ENCODE measurements around the gene MGAT4B.
A peak's percentile ranks its signal among the peaks of the same experiment; 100 is the strongest.

Gene MGAT4B

GRCh38 chr5:179833056-179833708 lies 26.5 kb upstream of the MGAT4B start:
- no peak overlapping the region for H3K27ac ChIP-seq (ENCODE audit: insufficient read depth in 1 of 2, low read depth in 1 of 2, low read length in 2 of 2, poor library complexity in 1 of 2, severe bottlenecking in 2 of 2)
- H3K4me1 ChIP-seq (ENCODE audit: control extremely low read depth in 1 of 4, control insufficient read depth in 4 of 4, insufficient read depth in 4 of 4, low read length in 3 of 4) = peaks cover 0 to 2% (median 0%) of the 10 kb centered on the region in 4 experiments
- H3K27me3 ChIP-seq (replicated peaks in 2 of 5; ENCODE audit: control insufficient read depth in 4 of 5, insufficient read depth in 5 of 5, low read length in 4 of 5) = no peaks in the 10 kb centered on the region
- CTCF ChIA-PET = interaction anchor here (0.5 to 14.0 kb wide), 10 partner anchors 11 to 257 kb away, joined by 3 to 124 read pairs (median 3); partner anchors contain the start of gene LTC4S
- 96% methylated on average over 23 of the region's 23 CpGs for WGBS (ENCODE audit: insufficient coverage)
- POLR2A ChIA-PET = interaction anchor here (0.7 to 2.1 kb wide), 3 partner anchors 11 to 32 kb away, joined by 3 to 7 read pairs (median 3); partner anchors contain the start of gene MRNIP
- DNase-seq = no peak
- H3K4me3 ChIP-seq (ENCODE audit: control insufficient read depth in 1 of 7, extremely low read depth in 1 of 7, insufficient read depth in 4 of 7, low read depth in 2 of 7, low read length in 6 of 7) = no peak overlapping the region
- no peaks in the 10 kb centered on the region for H3K9me3 ChIP-seq (ENCODE audit: control extremely low read depth in 1 of 5, control insufficient read depth in 4 of 5, insufficient read depth in 2 of 5, low read depth in 1 of 5, low read length in 4 of 5)
- peaks cover 21 to 87% (median 67%) of the 10 kb centered on the region in 4 experiments for H3K36me3 ChIP-seq (ENCODE audit: control insufficient read depth in 4 of 4, insufficient read depth in 4 of 4, low read length in 3 of 4)

GRCh38 chr5:179832039-179832745 lies 25.5 kb upstream of the MGAT4B start:
- DNase-seq = no peak
- Histone ChIP-seq H3K36me3 (ENCODE audit: control insufficient read depth in 4 of 4, insufficient read depth in 4 of 4, low read length in 3 of 4) (peaks cover 21 to 77% (median 60%) of the 10 kb centered on the region in 4 experiments), H3K27ac (ENCODE audit: insufficient read depth in 1 of 2, low read depth in 1 of 2, low read length in 2 of 2, poor library complexity in 1 of 2, severe bottlenecking in 2 of 2) (no peak overlapping the region), H3K4me1 (ENCODE audit: control extremely low read depth in 1 of 4, control insufficient read depth in 4 of 4, insufficient read depth in 4 of 4, low read length in 3 of 4) (peaks cover 0 to 8% (median 6%) of the 10 kb centered on the region in 4 experiments), H3K27me3 (replicated peaks in 2 of 5; ENCODE audit: control insufficient read depth in 4 of 5, insufficient read depth in 5 of 5, low read length in 4 of 5) (no peaks in the 10 kb centered on the region), H3K4me3 (ENCODE audit: control insufficient read depth in 1 of 7, extremely low read depth in 1 of 7, insufficient read depth in 4 of 7, low read depth in 2 of 7, low read length in 6 of 7) (no peak overlapping the region), H3K9me3 (ENCODE audit: control extremely low read depth in 1 of 5, control insufficient read depth in 4 of 5, insufficient read depth in 2 of 5, low read depth in 1 of 5, low read length in 4 of 5) (no peaks in the 10 kb centered on the region)
- POLR2A ChIA-PET = interaction anchor here (0.7 to 2.1 kb wide), 4 partner anchors 10 to 31 kb away, joined by 3 to 7 read pairs (median 3); partner anchors contain the start of gene MRNIP
- 98% methylated on average over 17 of the region's 20 CpGs for WGBS (ENCODE audit: insufficient coverage)
- CTCF ChIA-PET = interaction anchor here (0.8 to 14.0 kb wide), 8 partner anchors 10 to 82 kb away, joined by 3 to 124 read pairs (median 4); partner anchors contain the start of genes LTC4S and SQSTM1

DNA sequence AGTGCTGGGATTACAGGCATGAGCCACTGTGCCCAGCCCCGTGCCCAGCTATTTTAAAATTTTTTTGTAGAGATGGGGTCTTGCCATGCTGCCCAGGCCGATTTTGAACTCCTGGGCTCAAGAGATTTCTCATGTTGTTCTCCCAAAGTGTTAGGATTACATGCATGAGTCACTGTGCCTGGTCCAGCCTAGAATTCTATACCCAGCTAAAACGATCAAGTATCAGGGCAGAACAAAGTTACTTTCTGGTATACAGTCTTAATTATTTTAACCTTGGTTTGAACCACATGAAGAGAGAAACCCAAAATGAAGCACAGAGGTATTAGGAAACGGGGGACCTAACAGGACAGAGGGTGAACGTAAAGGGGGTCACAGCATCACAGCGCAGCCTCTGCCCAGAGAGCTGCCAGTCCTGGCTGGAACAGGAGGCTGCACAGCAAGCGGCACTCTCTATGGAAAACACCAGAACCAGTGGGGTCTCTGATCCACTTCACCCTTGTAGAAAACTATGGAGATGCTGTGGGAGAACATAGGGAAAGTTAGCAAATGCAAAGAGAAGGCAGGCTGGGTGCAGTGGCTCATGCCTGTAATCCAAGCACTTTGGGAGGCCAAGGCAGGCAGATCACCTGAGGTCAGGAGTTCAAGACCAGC lies 24.3 kb upstream of the MGAT4B start:
- no peak for DNase-seq
- no peaks in the 10 kb centered on the region for H3K27me3 ChIP-seq (replicated peaks in 2 of 5; ENCODE audit: control insufficient read depth in 4 of 5, insufficient read depth in 5 of 5, low read length in 4 of 5)
- no peak overlapping the region for H3K27ac ChIP-seq (ENCODE audit: insufficient read depth in 1 of 2, low read depth in 1 of 2, low read length in 2 of 2, poor library complexity in 1 of 2, severe bottlenecking in 2 of 2)
- H3K4me1 ChIP-seq (ENCODE audit: control extremely low read depth in 1 of 4, control insufficient read depth in 4 of 4, insufficient read depth in 4 of 4, low read length in 3 of 4) = peaks cover 0 to 14% (median 5%) of the 10 kb centered on the region in 4 experiments
- peaks cover 23 to 77% (median 54%) of the 10 kb centered on the region in 4 experiments for H3K36me3 ChIP-seq (ENCODE audit: control insufficient read depth in 4 of 4, insufficient read depth in 4 of 4, low read length in 3 of 4)
- WGBS (ENCODE audit: insufficient coverage) = 99% methylated on average over 7 of the region's 7 CpGs
- CTCF ChIA-PET = interaction anchor here (1.0 to 14.0 kb wide), 4 partner anchors 9 to 67 kb away, joined by 3 to 124 read pairs (median 5); partner anchors contain the start of gene LTC4S
- no peak overlapping the region for H3K4me3 ChIP-seq (ENCODE audit: control insufficient read depth in 1 of 7, extremely low read depth in 1 of 7, insufficient read depth in 4 of 7, low read depth in 2 of 7, low read length in 6 of 7)
- H3K9me3 ChIP-seq (ENCODE audit: control extremely low read depth in 1 of 5, control insufficient read depth in 4 of 5, insufficient read depth in 2 of 5, low read depth in 1 of 5, low read length in 4 of 5) = no peaks in the 10 kb centered on the region
- POLR2A ChIA-PET = interaction anchor here (0.6 to 2.1 kb wide), 4 partner anchors 9 to 240 kb away, joined by 3 to 7 read pairs (median 3); no protein-coding TSS in a partner anchor

GRCh38 chr5:179829732-179830435 lies 23.2 kb upstream of the MGAT4B start:
- no peak overlapping the region for H3K4me3 ChIP-seq (ENCODE audit: control insufficient read depth in 1 of 7, extremely low read depth in 1 of 7, insufficient read depth in 4 of 7, low read depth in 2 of 7, low read length in 6 of 7)
- no peak overlapping the region for H3K27ac ChIP-seq (ENCODE audit: insufficient read depth in 1 of 2, low read depth in 1 of 2, low read length in 2 of 2, poor library complexity in 1 of 2, severe bottlenecking in 2 of 2)
- H3K4me1 ChIP-seq (ENCODE audit: control extremely low read depth in 1 of 4, control insufficient read depth in 4 of 4, insufficient read depth in 4 of 4, low read length in 3 of 4) = peaks cover 0 to 14% (median 5%) of the 10 kb centered on the region in 4 experiments
- ChIA-PET CTCF (interaction anchor here (1.5 to 14.0 kb wide), 2 partner anchors 28 to 36 kb away, joined by 3 to 124 read pairs; partner anchors contain the start of gene LTC4S), POLR2A (interaction anchor here (0.6 to 1.0 kb wide), 2 partner anchors 14 to 26 kb away, joined by 3 read pairs; no protein-coding TSS in a partner anchor)
- peaks cover 32 to 80% (median 64%) of the 10 kb centered on the region in 4 experiments for H3K36me3 ChIP-seq (ENCODE audit: control insufficient read depth in 4 of 4, insufficient read depth in 4 of 4, low read length in 3 of 4)
- no peaks in the 10 kb centered on the region for H3K9me3 ChIP-seq (ENCODE audit: control extremely low read depth in 1 of 5, control insufficient read depth in 4 of 5, insufficient read depth in 2 of 5, low read depth in 1 of 5, low read length in 4 of 5)
- no peaks in the 10 kb centered on the region for H3K27me3 ChIP-seq (replicated peaks in 2 of 5; ENCODE audit: control insufficient read depth in 4 of 5, insufficient read depth in 5 of 5, low read length in 4 of 5)
- 98% methylated on average over 4 of the region's 7 CpGs for WGBS (ENCODE audit: insufficient coverage)
- no peak for DNase-seq

DNA sequence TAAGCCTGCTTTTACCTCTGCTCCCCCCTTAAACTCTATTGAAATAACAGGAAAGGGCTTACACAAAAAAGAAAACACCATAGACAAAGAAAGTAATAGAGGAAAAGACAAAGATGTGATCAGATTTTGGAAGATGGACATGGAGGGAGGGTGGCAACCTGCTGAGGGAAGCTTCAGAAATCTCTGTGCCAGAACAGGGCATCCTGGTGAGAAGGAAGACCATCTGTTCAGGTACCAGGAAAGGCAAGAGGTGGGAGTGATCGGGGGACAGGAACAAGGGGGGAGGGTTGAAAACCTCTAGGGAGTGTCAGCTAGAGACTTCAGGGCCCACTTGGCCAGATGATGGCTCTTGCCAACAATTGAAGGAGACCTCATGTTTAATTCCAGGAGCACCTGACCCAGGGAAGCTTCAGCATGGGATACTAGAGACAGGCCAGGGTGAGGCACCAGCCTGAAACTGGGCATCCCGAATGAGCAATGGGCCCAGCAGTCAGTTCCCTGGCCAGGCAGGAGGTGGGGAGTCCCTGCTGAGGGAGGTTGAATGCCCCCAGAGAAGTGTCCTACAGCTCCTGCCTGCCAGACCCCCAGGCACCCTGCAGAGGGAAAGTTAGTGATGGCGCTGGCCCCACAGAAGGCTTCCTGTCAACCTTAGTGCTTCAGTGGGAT lies 22.2 kb upstream of the MGAT4B start:
- H3K4me3 ChIP-seq (ENCODE audit: control insufficient read depth in 1 of 7, extremely low read depth in 1 of 7, insufficient read depth in 4 of 7, low read depth in 2 of 7, low read length in 6 of 7) = no peak overlapping the region
- DNase-seq = no peak
- no peaks in the 10 kb centered on the region for H3K27me3 ChIP-seq (replicated peaks in 2 of 5; ENCODE audit: control insufficient read depth in 4 of 5, insufficient read depth in 5 of 5, low read length in 4 of 5)
- H3K36me3 ChIP-seq (ENCODE audit: control insufficient read depth in 4 of 4, insufficient read depth in 4 of 4, low read length in 3 of 4) = peaks cover 34 to 87% (median 72%) of the 10 kb centered on the region in 4 experiments
- H3K27ac ChIP-seq (ENCODE audit: insufficient read depth in 1 of 2, low read depth in 1 of 2, low read length in 2 of 2, poor library complexity in 1 of 2, severe bottlenecking in 2 of 2) = no peak overlapping the region
- 100% methylated on average over 2 of the region's 3 CpGs for WGBS (ENCODE audit: insufficient coverage)
- no peaks in the 10 kb centered on the region for H3K9me3 ChIP-seq (ENCODE audit: control extremely low read depth in 1 of 5, control insufficient read depth in 4 of 5, insufficient read depth in 2 of 5, low read depth in 1 of 5, low read length in 4 of 5)
- CTCF ChIA-PET = interaction anchor here (0.9 to 14.0 kb wide), 4 partner anchors 27 to 35 kb away, joined by 3 to 124 read pairs (median 3); partner anchors contain the start of gene LTC4S
- POLR2A ChIA-PET = interaction anchor here (0.6 to 1.0 kb wide), 3 partner anchors 9 to 358 kb away, joined by 3 read pairs; no protein-coding TSS in a partner anchor
- peaks cover 0 to 14% (median 5%) of the 10 kb centered on the region in 4 experiments for H3K4me1 ChIP-seq (ENCODE audit: control extremely low read depth in 1 of 4, control insufficient read depth in 4 of 4, insufficient read depth in 4 of 4, low read length in 3 of 4)

DNA sequence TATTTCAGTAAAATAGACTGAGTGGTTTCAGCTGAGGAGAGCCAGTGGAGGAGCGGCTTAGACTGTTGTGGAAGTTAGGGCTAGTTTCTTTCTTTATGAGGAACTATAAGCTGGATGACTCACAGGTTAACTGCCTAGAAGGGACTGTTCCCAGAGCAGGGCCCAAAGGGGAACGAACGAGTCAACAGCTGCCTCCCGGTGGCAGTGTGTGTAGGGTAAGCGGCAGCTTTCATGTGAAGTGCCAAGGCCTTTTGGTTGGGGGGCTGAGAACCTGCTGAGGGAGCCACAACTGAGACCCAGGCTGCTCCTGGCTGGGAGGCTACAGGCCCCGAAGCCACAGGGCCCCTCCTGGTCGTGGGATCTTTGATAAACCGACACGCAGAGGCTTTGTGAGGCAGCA lies 21.0 kb upstream of the MGAT4B start:
- CTCF ChIA-PET = interaction anchor here (0.6 to 14.0 kb wide), 4 partner anchors 9 to 33 kb away, joined by 3 to 124 read pairs (median 3); no protein-coding TSS in a partner anchor
- Histone ChIP-seq H3K4me3 (ENCODE audit: control insufficient read depth in 1 of 7, extremely low read depth in 1 of 7, insufficient read depth in 4 of 7, low read depth in 2 of 7, low read length in 6 of 7) (no peak overlapping the region), H3K27me3 (replicated peaks in 2 of 5; ENCODE audit: control insufficient read depth in 4 of 5, insufficient read depth in 5 of 5, low read length in 4 of 5) (no peaks in the 10 kb centered on the region), H3K4me1 (ENCODE audit: control extremely low read depth in 1 of 4, control insufficient read depth in 4 of 4, insufficient read depth in 4 of 4, low read length in 3 of 4) (peaks cover 0 to 17% (median 7%) of the 10 kb centered on the region in 4 experiments), H3K27ac (ENCODE audit: insufficient read depth in 1 of 2, low read depth in 1 of 2, low read length in 2 of 2, poor library complexity in 1 of 2, severe bottlenecking in 2 of 2) (no peak overlapping the region), H3K9me3 (ENCODE audit: control extremely low read depth in 1 of 5, control insufficient read depth in 4 of 5, insufficient read depth in 2 of 5, low read depth in 1 of 5, low read length in 4 of 5) (no peaks in the 10 kb centered on the region), H3K36me3 (ENCODE audit: control insufficient read depth in 4 of 4, insufficient read depth in 4 of 4, low read length in 3 of 4) (peaks cover 28 to 85% (median 71%) of the 10 kb centered on the region in 4 experiments)
- 73% methylated on average over 8 of the region's 9 CpGs for WGBS (ENCODE audit: insufficient coverage)
- POLR2A ChIA-PET = interaction anchor here (0.5 to 3.2 kb wide), 7 partner anchors 8 to 32 kb away, joined by 3 to 10 read pairs (median 3); no protein-coding TSS in a partner anchor
- DNase-seq = peak; percentile 66 to 92 (median 90)
